GM12874 (cell line): ENCODE data around the gene STXBP6.

Experiments used
- CTCF ChIP-seq: IDR thresholded peaks from 2 replicates; pipeline ENCODE4 v1.5.1; 2011; ENCODE audit warnings: low read depth, mild to moderate bottlenecking, control low read depth, low read length, moderate library complexity; ENCODE audit not compliant: insufficient read depth

STXBP6 gene

GRCh38 chr14:24847568-24848095, 202.3 kb downstream of the STXBP6 start:
- no peak for TF ChIP-seq CTCF

- TF ChIP-seq CTCF, result no peak
Measured at GRCh38 chr14:24846261-24846660, 203.7 kb downstream of the STXBP6 start.

GRCh38 chr14:24845851-24846250, 204.1 kb downstream of the STXBP6 start:
- no peak for TF ChIP-seq CTCF

GRCh38 chr14:24844011-24844410, 205.9 kb downstream of the STXBP6 start:
- TF ChIP-seq CTCF, result no peak

GRCh38 chr14:24843494-24843893, 206.5 kb downstream of the STXBP6 start:
- no peak for TF ChIP-seq CTCF

- TF ChIP-seq CTCF, result no peak
Measured at GRCh38 chr14:24840204-24840893, 209.6 kb downstream of the STXBP6 start.

- no peak for TF ChIP-seq CTCF
Measured at GRCh38 chr14:24839617-24840203, 210.2 kb downstream of the STXBP6 start.
